GM18861 (cell line): ENCODE data around the gene MAPKAPK5.
"Not testable (repeated sequence)": the region's sequence is repeated elsewhere in the genome, so short reads cannot be mapped to it uniquely, and the experiment has no call there.

Experiments
- ATAC-seq: cut with Tn5 transposase; IDR thresholded peaks from one replicate; pipeline ENCODE4 v1.9.1; 2021; ENCODE audit not compliant: unreplicated experiment

The MAPKAPK5 gene

GRCh38 chr12:111873113-111873512, 31.1 kb downstream of the MAPKAPK5 start:
- no peak for ATAC-seq

GRCh38 chr12:111881716-111882115, 39.7 kb downstream of the MAPKAPK5 start:
- no peak for ATAC-seq

- no peak for ATAC-seq
Observed at GRCh38 chr12:111886662-111887545, 44.9 kb downstream of the MAPKAPK5 start.

DNA sequence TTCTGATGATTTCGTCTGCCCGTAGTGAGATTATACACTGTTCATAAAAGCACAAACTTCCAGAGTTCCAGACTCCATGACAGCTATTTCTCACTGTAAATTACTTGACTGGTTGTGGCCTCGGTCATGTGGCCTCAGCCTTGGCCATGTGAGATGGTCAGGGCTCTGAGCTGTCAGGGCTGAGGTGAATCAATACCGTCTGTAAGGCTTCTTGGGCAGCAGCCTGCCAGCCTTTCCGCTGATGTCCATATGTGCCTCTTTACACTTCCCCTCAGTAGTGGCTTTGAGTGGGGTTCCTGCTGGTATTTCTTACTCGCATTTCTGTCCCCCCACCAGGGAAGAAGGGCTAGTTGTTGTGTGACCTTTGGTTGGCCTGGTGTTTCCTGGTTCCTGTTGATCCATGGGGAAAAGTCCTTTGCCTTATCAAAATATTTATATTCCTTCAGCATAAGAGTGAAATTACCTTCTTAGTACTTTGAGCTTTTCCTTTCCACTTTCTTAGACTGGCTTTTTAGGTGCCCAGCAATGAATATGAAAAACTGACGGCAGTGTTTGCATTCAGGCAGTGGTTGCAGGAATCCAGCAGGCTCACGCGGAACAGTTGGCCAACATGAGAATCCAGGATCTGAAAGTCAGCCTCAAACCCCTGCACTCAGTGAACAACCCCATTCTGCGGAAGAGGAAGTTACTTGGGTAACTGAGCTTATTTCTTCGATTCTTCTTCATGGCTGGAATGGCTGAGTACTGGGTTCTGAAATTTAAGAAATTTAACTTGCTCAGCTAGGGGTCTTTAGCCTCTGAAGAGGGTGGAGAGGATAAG, 46.1 kb downstream of the MAPKAPK5 start:
- ATAC-seq: no peak

- no peak for ATAC-seq
Observed at GRCh38 chr12:111893287-111893686, 51.3 kb downstream of the MAPKAPK5 start.

GRCh38 chr12:111894556-111894955, 52.5 kb downstream of the MAPKAPK5 start:
- no peak for ATAC-seq

GRCh38 chr12:111901182-111901581, 59.2 kb downstream of the MAPKAPK5 start:
- no peak for ATAC-seq

GRCh38 chr12:111904446-111904975, 62.5 kb downstream of the MAPKAPK5 start:
- ATAC-seq: no peak

DNA sequence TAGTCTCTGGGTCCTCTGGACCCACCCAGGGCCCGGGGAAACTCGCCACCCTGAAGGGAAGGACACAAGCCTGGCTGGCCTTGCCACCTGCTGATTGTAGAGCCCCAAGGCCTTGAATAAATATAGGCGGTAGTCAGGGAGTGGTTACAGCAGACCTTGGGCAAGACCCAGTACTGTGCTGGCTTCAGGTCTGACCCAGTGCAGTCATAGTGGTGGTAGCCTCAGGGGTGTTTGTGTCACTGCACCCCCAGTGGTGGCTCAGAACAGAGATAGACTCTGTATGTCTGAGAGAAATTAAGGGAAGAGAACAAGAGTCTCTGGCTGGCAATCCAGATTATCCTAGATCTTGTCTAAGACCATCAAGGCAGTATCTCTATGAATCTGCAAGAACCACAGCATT, 63.5 kb downstream of the MAPKAPK5 start:
- ATAC-seq: no peak

GRCh38 chr12:111907740-111908139, 65.7 kb downstream of the MAPKAPK5 start:
- ATAC-seq: no peak

- ATAC-seq: no peak
Observed at GRCh38 chr12:111925171-111925570, 83.1 kb downstream of the MAPKAPK5 start.

DNA sequence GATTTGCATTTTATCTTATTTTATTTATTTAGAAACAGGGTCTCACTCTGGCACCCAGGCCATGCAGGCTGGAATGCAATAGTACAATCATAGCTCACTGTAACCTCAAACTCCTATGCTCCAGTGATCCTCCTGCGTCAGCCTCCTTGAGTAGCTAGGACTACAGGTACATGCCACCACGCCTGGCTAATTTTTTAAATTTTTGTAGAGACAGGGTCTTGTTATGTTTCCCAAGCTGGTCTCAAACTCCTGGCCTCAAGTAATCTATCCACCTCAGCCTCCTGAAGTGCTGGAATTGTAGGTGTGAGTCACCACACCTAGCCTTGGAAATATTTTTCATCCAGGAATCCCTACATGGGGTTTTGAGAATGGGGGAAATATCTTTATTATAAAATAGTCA, 84.6 kb downstream of the MAPKAPK5 start:
- no peak for ATAC-seq

DNA sequence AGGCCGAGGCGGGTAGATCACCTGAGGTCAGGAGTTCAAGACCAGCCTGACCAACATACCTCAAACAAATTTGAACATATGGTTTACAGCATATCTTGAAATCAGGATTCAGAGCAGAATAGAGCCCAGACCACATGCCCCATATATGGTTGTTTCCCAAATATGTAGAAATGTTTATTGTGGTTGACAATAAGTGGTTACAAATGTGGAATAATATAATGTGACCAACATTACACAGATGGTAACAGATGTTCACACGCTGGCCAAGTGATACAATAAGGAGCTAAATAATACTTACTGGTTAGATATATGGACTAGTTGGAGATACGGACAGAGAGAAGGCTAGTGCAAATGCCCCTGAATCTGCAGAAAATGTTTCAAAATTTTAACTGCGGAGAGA, 85.3 kb downstream of the MAPKAPK5 start:
- ATAC-seq: no peak

DNA sequence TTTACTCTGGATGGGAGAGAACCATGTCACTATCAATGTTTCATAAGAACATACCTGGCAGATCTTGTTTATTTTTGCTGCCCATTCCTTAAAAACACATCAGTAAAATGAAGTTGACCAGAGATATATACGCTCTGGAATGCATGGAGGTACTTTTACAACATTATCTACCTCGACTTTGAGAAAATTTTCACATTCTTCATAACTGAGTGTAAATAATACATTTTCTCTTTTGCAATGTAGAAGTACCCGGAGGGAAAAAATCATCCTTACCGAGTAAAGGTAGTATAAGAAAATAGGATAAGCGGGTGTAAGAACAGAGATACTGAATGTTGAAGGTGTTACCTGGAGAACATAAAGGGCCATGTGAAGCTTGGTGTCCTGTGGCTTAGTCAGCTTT, 90.2 kb downstream of the MAPKAPK5 start:
- ATAC-seq: no peak

DNA sequence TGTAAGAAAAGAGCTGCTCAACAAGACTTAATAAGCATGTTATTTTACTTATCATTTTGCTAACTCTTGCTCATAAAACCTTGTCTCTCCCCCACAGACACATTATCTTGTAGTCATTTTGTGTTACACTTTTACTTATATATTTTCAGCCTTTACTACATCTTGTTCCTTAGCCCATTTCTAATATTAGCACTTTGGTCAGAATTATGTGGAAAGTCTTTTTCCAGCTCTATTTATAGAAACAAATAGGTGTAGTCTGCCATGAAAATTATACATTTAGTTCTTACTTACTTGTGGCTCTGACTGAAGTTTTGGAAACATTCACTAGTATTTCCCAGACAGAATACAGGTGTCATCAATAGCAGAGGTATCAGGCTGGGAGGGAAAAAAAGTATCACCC, 94.8 kb downstream of the MAPKAPK5 start:
- no peak for ATAC-seq

GRCh38 chr12:111937429-111937828, 95.4 kb downstream of the MAPKAPK5 start:
- no peak for ATAC-seq

GRCh38 chr12:111942557-111942956, 100.5 kb downstream of the MAPKAPK5 start:
- ATAC-seq: no peak

GRCh38 chr12:111943929-111944328, 101.9 kb downstream of the MAPKAPK5 start:
- ATAC-seq: no peak

DNA sequence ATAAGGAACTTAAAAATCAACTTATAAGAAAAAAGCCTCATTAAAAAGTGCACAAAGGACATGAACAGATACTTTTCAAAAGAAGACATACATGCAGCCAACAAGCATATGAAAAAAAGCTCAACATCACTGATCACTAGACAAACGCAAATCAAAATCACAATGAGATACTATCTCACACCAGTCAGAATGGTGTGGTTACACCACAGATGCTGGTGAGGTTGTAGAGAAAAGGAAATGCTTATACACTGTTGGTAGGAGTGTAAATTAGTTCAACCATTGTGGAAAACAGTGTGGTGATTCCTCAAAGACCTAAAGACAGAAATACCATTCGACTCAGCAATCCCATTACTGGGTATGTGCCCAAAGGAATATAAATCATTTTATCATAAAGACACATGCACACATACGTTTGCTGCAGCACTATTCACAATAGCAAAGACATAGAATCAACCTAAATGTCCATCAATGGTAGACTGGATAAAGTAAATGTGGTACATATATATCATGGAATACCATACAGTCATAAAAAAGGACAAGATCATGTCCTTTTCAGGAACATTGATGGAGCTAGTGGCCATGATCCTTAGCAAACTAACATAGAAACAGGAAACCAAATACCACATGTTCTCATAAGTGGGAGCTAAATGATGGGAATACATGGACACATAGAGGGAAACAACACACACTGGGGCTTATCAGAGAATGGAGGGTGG, 109.1 kb downstream of the MAPKAPK5 start:
- ATAC-seq: not testable (repeated sequence)
